A549 (cell line): Measurements from ENCODE around the gene PRTFDC1. TPM values are rescaled to one million over a fixed set of nuclear protein-coding genes. Genes with fewer than 3 reads are reported as not detected.

ENCODE experiments used
- ATAC-seq, 2 experiments: fragments of 200-7000 bp in 1 of 2; fragments of >200 bp in 1 of 2; cut with Nextera tagmentation in 1 of 2; cut with Tn5 transposase in 1 of 2; 3 replicates each; pipeline versions ENCODE4 v1.8.0 to v1.9.1; 2018 to 2020; ENCODE audit warnings: mild to moderate bottlenecking in 1 of 2, moderate library complexity in 1 of 2
- CTCF ChIA-PET: fragments of 300-600 bp; sonication (Branson Sonifier 250); formaldehyde crosslinking; extraction: SDS; loops from one replicate; lab custom pipeline; 2021; ENCODE audit warnings: antibody characterized with exemption, inconsistent platforms; lab: Yijun Ruan, JAX
- POLR2A ChIA-PET: fragments of 350-600 bp; formaldehyde crosslinking; extraction: SDS; loops from one replicate; lab custom pipeline; 2021; ENCODE audit warnings: antibody characterized with exemption, inconsistent platforms; lab: Yijun Ruan, JAX
- DNase-seq, 2 experiments: peaks; one replicate each; pipeline versions ENCODE4 v3.0.0 to v3.0.0-alpha.2; 2011 to 2016; ENCODE audit warnings: low read depth in 1 of 2, low spot score in 1 of 2
- FAIRE-seq: peaks from 2 replicates; lab custom pipeline; 2011; peaks lifted over from hg19 to GRCh38; lab: Jason Lieb, UNC
- H3K27ac ChIP-seq, 2 experiments: fragments of >200 bp; sonication (Bioruptor Twin); formaldehyde crosslinking; 3 replicates each; pipeline ENCODE4 v1.5.1; 2016 to 2017
- H3K4me1 ChIP-seq: fragments of >200 bp; sonication (Bioruptor Twin); formaldehyde crosslinking; 3 replicates; pipeline ENCODE4 v1.6.1; 2016
- H3K4me2 ChIP-seq: fragments of >200 bp; sonication (Bioruptor Twin); formaldehyde crosslinking; 3 replicates; pipeline ENCODE4 v1.6.1; 2016
- H3K4me3 ChIP-seq: fragments of >200 bp; sonication (Bioruptor Twin); formaldehyde crosslinking; 3 replicates; pipeline ENCODE4 v1.5.1; 2016
- H3K9me3 ChIP-seq: fragments of >200 bp; sonication (Bioruptor Twin); formaldehyde crosslinking; 3 replicates; pipeline ENCODE4 v1.6.1; 2016
- BCL3 ChIP-seq: fragments of >200 bp; sonication (Bioruptor Twin); formaldehyde crosslinking; IDR thresholded peaks from 3 replicates; pipeline ENCODE4 v1.6.1; 2016
- CHD4 ChIP-seq: fragments of 200-600 bp; sonication (generic); IDR thresholded peaks from 2 replicates; pipeline ENCODE4 v1.6.1; 2016; ENCODE audit warnings: antibody characterized with exemption, mild to moderate bottlenecking, borderline replicate concordance
- EHF ChIP-seq: fragments of 250-450 bp; sonication (Bioruptor Pico); IDR thresholded peaks from 2 replicates; pipeline ENCODE4 v1.5.0; 2020; ENCODE audit warnings: mild to moderate bottlenecking
- ELK1 ChIP-seq: fragments of 150-350 bp; IDR thresholded peaks from 2 replicates; pipeline ENCODE4 v1.6.1; 2014; ENCODE audit warnings: low read depth, mild to moderate bottlenecking, low read length
- EP300 ChIP-seq, 2 experiments: fragments of >200 bp; sonication (Bioruptor Twin); formaldehyde crosslinking; IDR thresholded peaks; 2 replicates in 1 of 2; 3 replicates in 1 of 2; pipeline ENCODE4 v1.6.1; 2016 to 2017
- GATA3 ChIP-seq: IDR thresholded peaks from 2 replicates; pipeline ENCODE4 v1.6.1; 2012; ENCODE audit warnings: borderline replicate concordance
- HES2 ChIP-seq: fragments of >200 bp; sonication (Bioruptor Twin); formaldehyde crosslinking; IDR thresholded peaks from 2 replicates; pipeline ENCODE4 v1.6.1; 2016
- HOXA7 ChIP-seq: fragments of 250-450 bp; sonication (Bioruptor Pico); IDR thresholded peaks from 2 replicates; pipeline ENCODE4 v1.5.0; 2020; ENCODE audit warnings: mild to moderate bottlenecking, moderate library complexity
- HOXB5 ChIP-seq: fragments of 250-450 bp; sonication (Bioruptor Pico); IDR thresholded peaks from 2 replicates; pipeline ENCODE4 v1.5.0; 2020; ENCODE audit warnings: mild to moderate bottlenecking, moderate library complexity
- JUN ChIP-seq, 2 experiments: fragments of >200 bp; sonication (Bioruptor Twin); formaldehyde crosslinking; IDR thresholded peaks; 2 replicates in 1 of 2; 3 replicates in 1 of 2; pipeline ENCODE4 v1.6.1; 2016 to 2017
- JUNB ChIP-seq: fragments of >200 bp; sonication (Bioruptor Twin); formaldehyde crosslinking; IDR thresholded peaks from 2 replicates; pipeline ENCODE4 v1.6.1; 2016
- KDM5A ChIP-seq: fragments of 200-600 bp; sonication (generic); IDR thresholded peaks from 2 replicates; pipeline ENCODE4 v1.6.1; 2016; ENCODE audit warnings: antibody characterized with exemption, mild to moderate bottlenecking
- MAFK ChIP-seq: fragments of 450-650 bp; IDR thresholded peaks from 2 replicates; pipeline ENCODE4 v1.6.1; 2014; ENCODE audit not compliant: partially characterized antibody
- MAX ChIP-seq: IDR thresholded peaks from 2 replicates; pipeline ENCODE4 v1.6.1; 2012
- NR3C1 ChIP-seq: fragments of >200 bp; sonication (Bioruptor Twin); formaldehyde crosslinking; IDR thresholded peaks from 3 replicates; pipeline ENCODE4 v1.6.1; 2017
- PBX3 ChIP-seq: IDR thresholded peaks from 2 replicates; pipeline ENCODE4 v1.6.1; 2012
- POLR2AphosphoS2 ChIP-seq: conservative IDR thresholded peaks from 2 replicates; pipeline ENCODE4 v1.6.1; 2012; ENCODE audit warnings: low read length, improper control_type of control experiment, inconsistent platforms
- REST ChIP-seq: fragments of 200-600 bp; sonication (generic); IDR thresholded peaks from 2 replicates; pipeline ENCODE4 v1.6.1; 2016; ENCODE audit warnings: antibody characterized with exemption, mild to moderate bottlenecking, moderate library complexity
- RFX5 ChIP-seq: fragments of 450-650 bp; IDR thresholded peaks from 2 replicates; pipeline ENCODE4 v1.7.1; 2014; ENCODE audit warnings: antibody characterized with exemption, mild to moderate bottlenecking, moderate library complexity
- RNF2 ChIP-seq: fragments of 200-600 bp; sonication (generic); IDR thresholded peaks from 2 replicates; pipeline ENCODE4 v1.6.1; 2016; ENCODE audit warnings: low read depth, mild to moderate bottlenecking, antibody characterized with exemption, moderate library complexity, borderline replicate concordance
- SREBF2 ChIP-seq: fragments of 450-650 bp; IDR thresholded peaks from 2 replicates; pipeline ENCODE4 v1.6.1; 2014; ENCODE audit warnings: mild to moderate bottlenecking, moderate library complexity
- ZC3H11A ChIP-seq: fragments of 450-650 bp; IDR thresholded peaks from 2 replicates; pipeline ENCODE4 v1.6.1; 2014; ENCODE audit warnings: antibody characterized with exemption, mild to moderate bottlenecking
- ZNF302 ChIP-seq: fragments of 250-450 bp; sonication (Bioruptor Pico); IDR thresholded peaks from 2 replicates; pipeline ENCODE4 v1.9.0; 2021; ENCODE audit warnings: inconsistent platforms, mild to moderate bottlenecking, moderate library complexity
- ZSCAN20 ChIP-seq: fragments of 250-450 bp; sonication (Bioruptor Pico); IDR thresholded peaks from 2 replicates; pipeline ENCODE4 v1.8.0; 2022; ENCODE audit warnings: mild to moderate bottlenecking, moderate library complexity
- WGBS: methylation state at CpG from one replicate; pipeline ENCODE4 v1.1.6; 2017; ENCODE audit errors: missing lambda C conversion rate; 5-methylcytosine and 5-hydroxymethylcytosine counted together
- polyA plus RNA-seq, 4 experiments: library from polyadenylated mRNA; depleted of rRNA in 3 of 4; stranded (reverse); fragments of >200 nt; fragmentation: RNase III in 1 of 4; extraction: RNeasy Plus Mini Kit Qiagen cat#74134 plus additional on column Dnase treatment in 1 of 4; gene quantifications; 2 replicates in 3 of 4; 3 replicates in 1 of 4; pipeline ENCODE4 v1.2.3, GENCODE V29; 2011 to 2017

Gene PRTFDC1
- polyA plus RNA-seq, 2 of the 4 experiments (the other 2 are of a cell fraction) = 35.6 to 39.2 TPM

GRCh38 chr10:24899571-24899970, 52.8 kb downstream of the PRTFDC1 start:
- FAIRE-seq (no peak), DNase-seq (no peak), ATAC-seq (no peak)
- no peaks in the 10 kb centered on the region for H3K9me3 ChIP-seq
- no peak overlapping the region for H3K4me3 ChIP-seq
- no peak overlapping the region for H3K4me2 ChIP-seq
- H3K4me1 ChIP-seq = peaks cover 61% of the 10 kb centered on the region
- peak overlapping the region in 1 of 2 experiments; percentile 55; a peak in 3 of 6 replicates for H3K27ac ChIP-seq
- TF ChIP-seq ZNF302 (no peak), HOXB5 (CRISPR knock-in tag) (no peak), SREBF2 (no peak), GATA3 (no peak), KDM5A (no peak), NR3C1 (no peak), CHD4 (no peak), ELK1 (no peak), JUNB (no peak), EP300 (IDR thresholded peaks at IDR 0.05) (no peak)
- WGBS = 91% methylated on average over 2 of the region's 2 CpGs
- POLR2A ChIA-PET = no interaction called here
- CTCF ChIA-PET = interaction anchor here (0.6 kb wide), 1 partner anchor 24 kb away, joined by 3 read pairs; no protein-coding TSS in a partner anchor

- no peak for FAIRE-seq
- DNase-seq = no peak
- ChIA-PET POLR2A (no interaction called here), CTCF (no interaction called here)
- H3K4me3 ChIP-seq = no peak overlapping the region
- TF ChIP-seq GATA3 = no peak
- no peak for TF ChIP-seq JUN (IDR thresholded peaks at IDR 0.05)
- TF ChIP-seq BCL3 = no peak
- TF ChIP-seq REST = no peak
- no peak for TF ChIP-seq RFX5
- TF ChIP-seq EHF (CRISPR knock-in tag) = no peak
- no peak for TF ChIP-seq MAFK
- no peak for TF ChIP-seq POLR2AphosphoS2
- no peak for TF ChIP-seq HOXA7 (CRISPR knock-in tag)
- TF ChIP-seq MAX = no peak
- no peak for TF ChIP-seq RNF2
- no peak for TF ChIP-seq EP300 (IDR thresholded peaks at IDR 0.05)
- TF ChIP-seq PBX3 = no peak
- no peak for TF ChIP-seq ZC3H11A
- no peak for TF ChIP-seq HES2
- no peak for TF ChIP-seq ZSCAN20 (CRISPR knock-in tag)
- WGBS = 75% methylated on average over 2 of the region's 2 CpGs
- no peak overlapping the region for H3K4me2 ChIP-seq
- ATAC-seq = no peak
- peaks cover 62% of the 10 kb centered on the region for H3K4me1 ChIP-seq
- H3K9me3 ChIP-seq = no peaks in the 10 kb centered on the region
- H3K27ac ChIP-seq = peak overlapping the region in 1 of 2 experiments; percentile 74; a peak in 2 of 6 replicates
Observed at GRCh38 chr10:24898501-24898900, 53.9 kb downstream of the PRTFDC1 start.
